Right lobe of liver (tissue), 6 donors: ENCODE measurements around the gene CDC25A. TPM values are rescaled to one million over a fixed set of nuclear protein-coding genes. Genes with fewer than 3 reads are reported as not detected.

ENCODE experiments used
- ATAC-seq, 4 donors: fragments of 200-7000 bp; cut with Tn5 transposase; one replicate each; pipeline ENCODE4 v1.9.1; 2020; ENCODE audit warnings: mild to moderate bottlenecking in 4 of 4, moderate library complexity in 4 of 4
- DNase-seq, 3 donors: peaks; one replicate each; pipeline ENCODE4 v3.0.0-alpha.2; 2020
- H3K27ac ChIP-seq, 3 donors: fragments of 200-600 bp; one replicate each; pipeline ENCODE4 v1.8.0; 2022
- H3K27me3 ChIP-seq, 2 donors: fragments of 200-600 bp; one replicate each; pipeline ENCODE4 v1.8.0; 2022
- H3K36me3 ChIP-seq, 4 donors: fragments of 200-600 bp; sonication (generic) in 1 of 4; one replicate each; pipeline versions ENCODE4 v1.5.1 to v1.8.0; 2017 to 2022; ENCODE audit warnings: control low read depth in 1 of 4
- H3K4me1 ChIP-seq, 4 donors: fragments of 200-600 bp; sonication (generic) in 1 of 4; one replicate each; pipeline versions ENCODE4 v1.5.1 to v1.8.0; 2017 to 2022; ENCODE audit warnings: control low read depth in 1 of 4
- H3K4me3 ChIP-seq, 3 donors: fragments of 200-600 bp; one replicate each; pipeline ENCODE4 v1.8.0; 2022
- H3K9me3 ChIP-seq, 4 donors: fragments of 200-600 bp; sonication (generic) in 1 of 4; one replicate each; pipeline versions ENCODE4 v1.5.1 to v1.8.0; 2017 to 2022; ENCODE audit warnings: control low read depth in 1 of 4
- POLR2A ChIP-seq: fragments of 450-650 bp; IDR thresholded peaks from one replicate; pipeline ENCODE4 v1.6.1; 2017; ENCODE audit warnings: antibody characterized with exemption, mild to moderate bottlenecking
- WGBS: methylation state at CpG from one replicate; pipeline ENCODE4 v1.1.6; 2018; ENCODE audit warnings: low coverage, low lambda C conversion rate; ENCODE audit not compliant: insufficient coverage; ENCODE audit errors: missing lambda C conversion rate; 5-methylcytosine and 5-hydroxymethylcytosine counted together
- intact Hi-C, 2 donors: fragments of 100-400 bp; cut with DNase I; formaldehyde crosslinking; loops; one replicate each; pipeline versions ENCODE4 v1.11.2 to v1.14.1; 2022
- total RNA-seq, 6 experiments: library from RNA; depleted of rRNA in 2 of 6; stranded (reverse); fragments of >200 nt in 2 of 6; fragmentation: NEBNext Ultra II Directional in 3 of 6; extraction: Animal tissue kit (Norgen Biotek cat#: 25700) in 3 of 6; gene quantifications; one replicate each; pipeline versions ENCODE4 v1.1.0 to v1.2.4, GENCODE V29; 2016 to 2023
- TF ChIP-seq, protein P1 (sequence below), 4 donors: fragments of 200-600 bp in 3 of 4; fragments of 450-650 bp in 1 of 4; IDR thresholded peaks; one replicate each; pipeline versions ENCODE4 v1.5.1 to v1.8.0; 2016 to 2022; ENCODE audit warnings: antibody characterized with exemption in 4 of 4, mild to moderate bottlenecking in 2 of 4
- donor health status: DM: no; HTN: yes; CAD: no.
- donor health status: DM: no; HTN: no; CAD: no.
- donor health status: DM: no; HTN: no; CAD: no.
- donor health status: DM: no; HTN: yes; CAD: no.
- donor health status: DM: no; HTN: yes; CAD: no.

CDC25A gene
- total RNA-seq, 6 experiments from 2014 or later = 0.27 to 8.8 (median 0.56) TPM

DNA sequence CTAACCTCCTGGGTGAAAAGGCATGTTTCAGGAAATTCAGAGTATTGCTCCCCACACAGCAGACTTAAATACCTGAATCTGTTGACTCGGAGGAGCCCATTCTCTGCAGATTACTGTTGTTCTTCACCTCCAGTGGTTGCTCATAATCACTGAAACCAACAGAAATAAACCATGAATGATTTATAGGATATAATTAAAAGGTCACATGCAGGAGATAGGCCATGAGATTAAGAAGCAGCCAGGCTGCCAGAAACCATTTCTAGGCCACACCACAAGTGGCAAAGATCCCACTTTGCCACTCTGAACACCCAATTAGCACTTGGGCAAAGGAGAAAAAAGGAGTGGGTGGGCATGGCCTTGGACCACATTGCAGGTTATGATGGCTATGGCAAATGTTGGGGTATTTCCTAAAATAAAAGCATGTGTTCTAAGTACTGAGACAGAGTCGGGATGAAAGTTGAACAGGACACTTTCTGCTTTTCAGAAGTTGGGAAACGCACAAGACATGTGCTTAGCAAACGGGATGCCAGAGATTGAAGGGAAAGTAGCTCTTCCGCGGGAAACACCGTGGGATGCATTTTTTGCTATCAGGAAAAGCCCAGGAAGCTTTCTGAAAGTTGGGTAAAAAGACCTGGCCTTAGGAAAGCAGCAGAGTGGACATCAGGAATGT is 1.5 kb downstream of the CDC25A start:
- no peak for DNase-seq
- Histone ChIP-seq H3K27me3 (no peaks in the 10 kb centered on the region), H3K36me3 (no peaks in the 10 kb centered on the region), H3K27ac (no peak overlapping the region), H3K9me3 (no peaks in the 10 kb centered on the region), H3K4me3 (peak overlapping the region; percentile 70 to 87 (median 75)), H3K4me1 (no peaks in the 10 kb centered on the region)
- TF ChIP-seq, protein P1, sequence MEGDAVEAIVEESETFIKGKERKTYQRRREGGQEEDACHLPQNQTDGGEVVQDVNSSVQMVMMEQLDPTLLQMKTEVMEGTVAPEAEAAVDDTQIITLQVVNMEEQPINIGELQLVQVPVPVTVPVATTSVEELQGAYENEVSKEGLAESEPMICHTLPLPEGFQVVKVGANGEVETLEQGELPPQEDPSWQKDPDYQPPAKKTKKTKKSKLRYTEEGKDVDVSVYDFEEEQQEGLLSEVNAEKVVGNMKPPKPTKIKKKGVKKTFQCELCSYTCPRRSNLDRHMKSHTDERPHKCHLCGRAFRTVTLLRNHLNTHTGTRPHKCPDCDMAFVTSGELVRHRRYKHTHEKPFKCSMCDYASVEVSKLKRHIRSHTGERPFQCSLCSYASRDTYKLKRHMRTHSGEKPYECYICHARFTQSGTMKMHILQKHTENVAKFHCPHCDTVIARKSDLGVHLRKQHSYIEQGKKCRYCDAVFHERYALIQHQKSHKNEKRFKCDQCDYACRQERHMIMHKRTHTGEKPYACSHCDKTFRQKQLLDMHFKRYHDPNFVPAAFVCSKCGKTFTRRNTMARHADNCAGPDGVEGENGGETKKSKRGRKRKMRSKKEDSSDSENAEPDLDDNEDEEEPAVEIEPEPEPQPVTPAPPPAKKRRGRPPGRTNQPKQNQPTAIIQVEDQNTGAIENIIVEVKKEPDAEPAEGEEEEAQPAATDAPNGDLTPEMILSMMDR (IDR thresholded peaks at IDR 0.05) = no peak
- TF ChIP-seq POLR2A = no peak
- intact Hi-C loops = no loop called here
- no peak for ATAC-seq
- WGBS = 46% methylated on average over 7 of the region's 7 CpGs

DNA sequence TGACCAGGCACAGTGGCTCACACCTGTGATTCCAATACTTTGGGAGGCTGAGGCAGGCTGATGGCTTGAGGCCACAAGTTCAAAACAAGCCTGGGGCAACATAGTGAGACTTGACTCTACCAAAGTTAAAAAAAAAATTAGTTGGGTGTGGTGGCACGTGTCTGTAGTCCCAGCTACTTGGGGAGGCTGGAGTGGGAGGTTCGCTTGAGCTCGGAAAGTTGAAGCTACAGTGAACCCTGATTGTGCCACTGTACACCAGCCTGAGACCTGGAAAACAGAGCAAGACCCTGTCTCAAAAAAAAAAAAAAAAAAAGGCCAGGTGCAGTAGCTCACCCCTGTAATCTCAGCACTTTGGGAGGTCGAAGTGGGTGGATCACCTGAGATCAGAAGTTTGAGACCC is 3.1 kb downstream of the CDC25A start:
- no peak for ATAC-seq
- H3K9me3 ChIP-seq = no peaks in the 10 kb centered on the region
- DNase-seq = no peak
- TF ChIP-seq, protein P1 (IDR thresholded peaks at IDR 0.05) = no peak
- no peak for TF ChIP-seq POLR2A
- intact Hi-C loops = no loop called here
- no peak overlapping the region for H3K4me3 ChIP-seq
- H3K36me3 ChIP-seq = no peaks in the 10 kb centered on the region
- H3K4me1 ChIP-seq = no peaks in the 10 kb centered on the region
- H3K27me3 ChIP-seq = no peaks in the 10 kb centered on the region
- WGBS = 96% methylated on average over 4 of the region's 4 CpGs
- no peak overlapping the region for H3K27ac ChIP-seq

DNA sequence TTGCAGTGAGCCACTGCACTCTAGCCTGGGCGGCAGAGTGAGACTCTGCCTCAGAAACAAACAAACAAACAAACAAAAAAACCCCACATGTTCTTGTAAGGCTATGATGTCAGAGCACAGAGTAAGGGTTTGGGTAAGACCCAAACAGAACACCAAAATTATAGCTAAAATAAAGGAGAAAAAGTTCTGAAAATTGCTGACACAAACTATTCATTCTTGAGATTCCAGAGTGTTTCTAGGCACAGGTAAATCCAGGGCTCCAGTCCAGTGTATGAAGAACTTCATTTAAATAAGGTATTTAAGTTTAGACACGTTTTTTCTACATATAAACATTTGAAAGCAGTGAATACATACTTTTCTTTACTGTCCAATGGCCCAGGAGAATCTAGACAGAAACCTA is 3.9 kb downstream of the CDC25A start:
- Histone ChIP-seq H3K27me3 (no peaks in the 10 kb centered on the region), H3K9me3 (no peaks in the 10 kb centered on the region), H3K4me1 (no peaks in the 10 kb centered on the region), H3K4me3 (no peak overlapping the region), H3K27ac (no peak overlapping the region), H3K36me3 (no peaks in the 10 kb centered on the region)
- TF ChIP-seq, protein P1 (IDR thresholded peaks at IDR 0.05) = no peak
- TF ChIP-seq POLR2A = no peak
- WGBS = 91% methylated on average over 2 of the region's 2 CpGs
- DNase-seq (no peak), ATAC-seq (no peak)
- intact Hi-C loops = no loop called here

DNA sequence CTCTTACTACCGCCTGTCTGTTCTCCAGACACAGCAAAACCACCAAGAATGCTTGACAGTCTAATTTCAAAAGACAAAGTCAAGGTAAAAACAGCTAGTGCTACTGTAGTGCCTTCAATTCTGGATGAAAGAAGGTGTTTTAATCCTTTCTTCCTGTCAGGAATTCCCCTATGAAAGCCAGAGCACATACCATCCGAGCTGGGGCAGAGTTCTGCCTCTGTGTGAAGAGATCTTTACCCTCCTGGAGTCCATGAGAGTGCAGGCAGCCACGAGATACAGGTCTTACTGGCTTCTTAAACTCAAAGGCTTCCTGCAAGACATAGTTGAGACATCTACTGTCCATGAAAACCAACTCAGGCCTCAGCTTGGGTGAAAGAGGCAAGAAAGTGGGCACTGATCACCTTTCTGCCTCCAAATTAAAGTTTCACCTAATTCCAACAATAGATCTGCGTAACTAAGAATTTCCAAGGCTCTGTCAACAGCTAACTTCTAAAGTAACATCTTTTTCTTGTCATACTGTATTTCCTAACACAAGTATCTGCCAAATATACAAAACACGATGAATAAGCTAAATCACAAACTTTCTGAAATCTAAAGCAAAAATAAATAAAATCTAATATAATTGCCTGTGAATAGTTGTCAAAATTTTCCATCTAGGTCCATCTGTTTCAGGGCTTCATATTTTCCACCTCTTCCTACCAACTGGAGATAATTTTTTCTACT is 7.5 kb downstream of the CDC25A start:
- Histone ChIP-seq H3K4me1 (no peaks in the 10 kb centered on the region), H3K9me3 (no peaks in the 10 kb centered on the region), H3K27me3 (no peaks in the 10 kb centered on the region), H3K27ac (no peak overlapping the region), H3K4me3 (no peak overlapping the region), H3K36me3 (no peaks in the 10 kb centered on the region)
- no peak for ATAC-seq
- intact Hi-C loops = no loop called here
- DNase-seq = no peak
- 81% methylated on average over 5 of the region's 5 CpGs for WGBS
- TF ChIP-seq, protein P1 (IDR thresholded peaks at IDR 0.05) = no peak
- TF ChIP-seq POLR2A = no peak
